GM06990 (cell line): ENCODE measurements around the gene EPB41.
"Not testable (repeated sequence)": the region's sequence is repeated elsewhere in the genome, so short reads cannot be mapped to it uniquely, and the experiment has no call there.

Source experiments
- DNase-seq: peaks from one replicate; pipeline ENCODE4 v3.0.0-alpha.2; 2011; ENCODE audit not compliant: insufficient read length; ENCODE audit errors: extremely low read depth
- H3K27me3 ChIP-seq: replicated peaks from 2 replicates; pipeline ENCODE4 v1.6.0; 2011; ENCODE audit warnings: low read length; ENCODE audit not compliant: control insufficient read depth, insufficient read depth
- H3K36me3 ChIP-seq: 2 replicates; pipeline ENCODE4 v1.5.1; 2011; ENCODE audit warnings: low read length; ENCODE audit not compliant: control insufficient read depth, insufficient read depth
- H3K4me3 ChIP-seq: replicated peaks from 2 replicates; pipeline ENCODE4 v1.5.1; 2011; ENCODE audit warnings: low read depth, mild to moderate bottlenecking, control low read depth, low read length
- TF ChIP-seq, protein P1 (sequence below): IDR thresholded peaks from 2 replicates; pipeline ENCODE4 v1.5.1; 2011; ENCODE audit warnings: low read length, control low read depth, mild to moderate bottlenecking, inconsistent platforms; ENCODE audit not compliant: insufficient read depth, poor library complexity, severe bottlenecking

EPB41 gene

DNA sequence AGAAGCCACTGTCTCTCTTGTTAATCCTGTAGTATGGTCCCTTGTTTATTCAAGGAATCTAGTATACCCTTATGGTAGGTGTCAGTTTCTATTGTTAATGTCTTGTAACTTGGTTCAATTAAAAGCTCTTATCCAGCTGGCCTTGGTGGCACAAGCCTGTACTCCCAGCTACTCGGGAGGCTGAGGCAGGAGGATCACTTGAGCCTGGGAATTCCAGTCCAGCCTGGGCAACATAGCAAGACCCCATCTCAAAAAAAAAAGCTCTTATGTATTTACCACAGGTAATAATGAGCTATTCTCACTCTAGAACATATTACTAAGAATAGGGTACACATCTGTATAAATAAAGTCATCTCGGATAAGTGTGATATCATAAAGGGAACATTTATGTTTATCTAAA lies 162.8 kb downstream of the EPB41 start:
- TF ChIP-seq, protein P1, sequence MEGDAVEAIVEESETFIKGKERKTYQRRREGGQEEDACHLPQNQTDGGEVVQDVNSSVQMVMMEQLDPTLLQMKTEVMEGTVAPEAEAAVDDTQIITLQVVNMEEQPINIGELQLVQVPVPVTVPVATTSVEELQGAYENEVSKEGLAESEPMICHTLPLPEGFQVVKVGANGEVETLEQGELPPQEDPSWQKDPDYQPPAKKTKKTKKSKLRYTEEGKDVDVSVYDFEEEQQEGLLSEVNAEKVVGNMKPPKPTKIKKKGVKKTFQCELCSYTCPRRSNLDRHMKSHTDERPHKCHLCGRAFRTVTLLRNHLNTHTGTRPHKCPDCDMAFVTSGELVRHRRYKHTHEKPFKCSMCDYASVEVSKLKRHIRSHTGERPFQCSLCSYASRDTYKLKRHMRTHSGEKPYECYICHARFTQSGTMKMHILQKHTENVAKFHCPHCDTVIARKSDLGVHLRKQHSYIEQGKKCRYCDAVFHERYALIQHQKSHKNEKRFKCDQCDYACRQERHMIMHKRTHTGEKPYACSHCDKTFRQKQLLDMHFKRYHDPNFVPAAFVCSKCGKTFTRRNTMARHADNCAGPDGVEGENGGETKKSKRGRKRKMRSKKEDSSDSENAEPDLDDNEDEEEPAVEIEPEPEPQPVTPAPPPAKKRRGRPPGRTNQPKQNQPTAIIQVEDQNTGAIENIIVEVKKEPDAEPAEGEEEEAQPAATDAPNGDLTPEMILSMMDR = no peak
- DNase-seq = no peak
- Histone ChIP-seq H3K36me3 (no peaks in the 10 kb centered on the region), H3K4me3 (no peak overlapping the region), H3K27me3 (no peaks in the 10 kb centered on the region)

DNA sequence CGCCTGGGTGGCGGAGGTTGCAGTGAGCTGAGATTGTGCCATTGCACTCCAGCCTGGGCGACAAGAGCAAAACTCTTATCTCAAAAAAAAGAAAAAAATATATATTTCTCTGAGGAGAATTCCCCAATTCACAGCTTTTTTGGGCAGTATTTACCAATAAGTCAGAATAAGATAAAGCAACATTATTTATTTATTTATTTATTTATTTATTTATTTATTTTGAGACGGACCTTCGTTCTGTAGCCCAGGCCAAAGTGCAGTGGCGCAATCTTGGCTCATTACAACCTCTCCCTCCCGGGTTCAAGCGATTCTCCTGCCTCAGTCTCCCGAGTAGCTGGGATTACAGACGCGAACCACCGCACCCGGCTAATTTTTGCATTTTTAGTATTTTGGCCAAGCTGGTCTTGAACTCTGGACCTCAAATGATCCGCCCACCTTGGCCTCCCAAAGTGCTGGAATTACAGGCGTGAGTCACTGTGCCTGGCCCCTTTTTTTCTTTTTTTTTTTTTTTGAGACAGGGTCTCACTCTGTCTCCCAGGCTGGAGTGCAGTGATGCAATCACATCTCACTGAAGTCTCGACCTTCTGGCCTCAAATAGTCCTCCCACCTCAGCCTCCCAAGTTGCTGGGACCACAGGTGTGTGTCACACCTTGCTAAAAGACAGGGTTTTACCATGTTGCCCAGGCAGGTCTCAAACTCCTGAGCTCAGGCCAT lies 165.7 kb downstream of the EPB41 start:
- H3K4me3 ChIP-seq, H3K27me3 ChIP-seq, DNase-seq, H3K36me3 ChIP-seq: not testable (repeated sequence)

DNA sequence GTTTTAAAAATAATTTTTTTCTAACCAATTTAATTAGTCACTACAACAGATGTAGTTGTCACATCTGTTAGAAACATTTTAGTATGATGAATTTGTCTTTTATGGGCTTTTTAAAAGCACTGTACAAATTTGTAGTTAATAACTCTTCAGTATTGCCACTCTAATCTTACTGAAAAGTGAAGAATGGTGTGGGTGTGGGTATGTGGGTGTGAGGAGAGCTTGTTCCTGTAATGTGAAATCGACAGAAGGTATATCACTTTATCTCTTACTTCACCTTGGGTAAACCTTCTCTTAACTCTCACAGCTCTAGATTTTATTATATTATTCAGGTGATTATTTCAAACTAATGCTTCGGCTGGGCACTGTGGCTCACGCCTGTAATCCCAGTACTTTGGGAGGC lies 166.8 kb downstream of the EPB41 start:
- no peaks in the 10 kb centered on the region for H3K36me3 ChIP-seq

DNA sequence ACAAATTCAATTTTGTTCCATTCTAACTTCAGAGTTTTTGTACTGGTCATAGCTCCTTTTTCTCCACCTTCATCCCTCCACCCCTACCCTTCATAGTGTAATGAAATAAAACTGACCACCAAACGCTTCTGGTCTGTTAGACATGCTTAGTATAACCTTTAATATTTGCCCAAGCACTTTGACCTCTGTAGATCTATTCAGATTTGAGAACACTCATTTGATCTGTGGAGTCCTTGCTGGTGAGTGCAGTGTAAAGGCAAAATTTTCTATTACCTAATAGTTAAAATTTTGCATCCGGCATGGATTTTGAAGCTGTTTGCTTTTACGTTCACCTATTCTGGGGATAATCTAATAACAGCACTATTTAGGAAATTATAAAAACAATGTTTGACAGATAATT lies 168.2 kb downstream of the EPB41 start:
- TF ChIP-seq, protein P1 = no peak
- Histone ChIP-seq H3K36me3 (no peaks in the 10 kb centered on the region), H3K4me3 (no peak overlapping the region), H3K27me3 (no peaks in the 10 kb centered on the region)
- DNase-seq = no peak

More for the DNA sequence above, 166.8 kb downstream of the EPB41 start:
- Histone ChIP-seq H3K4me3 (no peak overlapping the region), H3K27me3 (no peaks in the 10 kb centered on the region)
- TF ChIP-seq, protein P1 = no peak
- no peak for DNase-seq

DNA sequence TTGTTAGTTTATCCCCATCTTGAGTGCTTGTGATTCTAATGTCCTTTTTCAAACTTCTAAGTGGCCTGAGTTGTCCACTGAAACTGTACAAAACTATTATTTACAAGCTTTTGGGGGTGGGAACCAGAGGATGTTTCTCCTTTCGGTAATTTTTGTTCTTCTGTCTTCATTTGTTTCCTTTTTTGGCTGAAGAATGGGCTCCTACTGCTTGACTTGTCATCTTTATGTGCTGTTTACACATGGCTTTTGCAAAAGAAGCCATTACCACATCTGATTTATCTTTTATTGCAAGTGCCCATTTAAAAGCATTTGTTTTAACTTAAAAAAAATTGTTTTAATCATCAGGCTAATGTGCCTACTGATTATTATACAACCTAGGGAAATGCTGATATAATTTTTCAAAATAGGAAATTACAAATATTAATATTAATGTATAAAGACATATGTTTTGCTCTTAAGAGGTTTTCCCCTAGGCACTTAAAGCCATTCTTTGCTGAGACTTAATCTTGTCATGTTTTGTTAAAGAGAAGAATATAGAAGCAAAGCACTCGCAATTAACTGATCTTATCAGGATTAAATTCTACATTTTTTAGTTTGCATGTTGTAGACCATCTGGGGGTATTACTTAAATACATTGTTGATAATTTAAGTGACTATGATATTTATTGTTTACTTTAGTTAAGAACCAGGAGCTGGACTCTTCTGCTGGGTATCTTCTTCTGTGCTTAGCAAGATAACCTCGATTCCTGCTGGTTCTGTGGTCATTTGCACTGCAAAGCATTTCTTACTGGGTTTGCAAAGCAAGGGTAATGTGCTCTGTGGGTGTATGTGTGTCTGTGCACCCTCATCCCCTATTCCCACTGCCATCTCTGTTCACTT lies 169.2 kb downstream of the EPB41 start:
- no peak for DNase-seq
- no peak overlapping the region for H3K4me3 ChIP-seq
- TF ChIP-seq, protein P1 = no peak
- no peaks in the 10 kb centered on the region for H3K27me3 ChIP-seq
- no peaks in the 10 kb centered on the region for H3K36me3 ChIP-seq

DNA sequence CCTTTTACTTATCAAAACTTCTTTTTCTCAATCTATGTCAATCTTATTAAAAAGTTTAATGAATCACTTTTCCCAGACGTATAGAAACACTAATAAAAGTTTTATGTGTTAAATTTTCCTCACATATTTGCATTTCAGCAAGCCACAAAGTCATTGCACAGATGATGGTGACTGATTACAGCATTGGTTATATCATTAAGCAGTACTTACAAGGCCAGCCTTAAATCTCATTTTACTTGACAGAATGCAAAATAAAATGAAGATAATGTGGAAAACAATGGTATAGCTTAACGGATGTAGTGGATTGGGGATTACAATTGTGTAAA lies 169.8 kb downstream of the EPB41 start:
- Histone ChIP-seq H3K4me3 (no peak overlapping the region), H3K27me3 (no peaks in the 10 kb centered on the region), H3K36me3 (no peaks in the 10 kb centered on the region)
- TF ChIP-seq, protein P1 = no peak
- DNase-seq = no peak
